Vagina (tissue), 2 donors: ENCODE data around the gene DSC2. TPM values are rescaled to one million over a fixed set of nuclear protein-coding genes. Genes with fewer than 3 reads are reported as not detected.
"Not testable (repeated sequence)": the region's sequence is repeated elsewhere in the genome, so short reads cannot be mapped to it uniquely, and the experiment has no call there.

Experiments
- DNase-seq, 2 donors: peaks; one replicate each; pipeline ENCODE4 v3.0.0-alpha.2; 2017; ENCODE audit errors: extremely low spot score in 2 of 2
- H3K27ac ChIP-seq: fragments of 200-600 bp; sonication (generic); one replicate; pipeline ENCODE4 v1.5.1; 2019
- H3K27me3 ChIP-seq: fragments of 200-600 bp; sonication (generic); one replicate; pipeline ENCODE4 v1.5.1; 2019
- H3K36me3 ChIP-seq, 2 donors: fragments of 200-600 bp; sonication (generic); one replicate each; pipeline ENCODE4 v1.5.1; 2017 to 2019
- H3K4me1 ChIP-seq: fragments of 200-600 bp; sonication (generic); one replicate; pipeline ENCODE4 v1.5.1; 2019
- H3K4me3 ChIP-seq, 2 donors: fragments of 200-600 bp; sonication (generic); 1 replicate in 1 of 2; 2 replicates in 1 of 2; pipeline ENCODE4 v1.5.1; 2016 to 2019
- H3K9me3 ChIP-seq: fragments of 200-600 bp; sonication (generic); one replicate; pipeline ENCODE4 v1.5.1; 2019
- POLR2A ChIP-seq, 2 donors: fragments of 450-650 bp; IDR thresholded peaks; one replicate each; pipeline ENCODE4 v1.6.1; 2017; ENCODE audit warnings: antibody characterized with exemption in 2 of 2, mild to moderate bottlenecking in 2 of 2, moderate library complexity in 2 of 2
- POLR2AphosphoS5 ChIP-seq, 2 donors: sonication (generic); formaldehyde crosslinking; IDR thresholded peaks; one replicate each; pipeline ENCODE4 v1.9.0; 2017; ENCODE audit warnings: antibody characterized with exemption in 2 of 2, mild to moderate bottlenecking in 2 of 2, low read depth in 1 of 2; ENCODE audit not compliant: insufficient read depth in 1 of 2
- intact Hi-C: fragments of 100-400 bp; cut with DNase I; formaldehyde crosslinking; loops from one replicate; pipeline ENCODE4 v1.15.1; 2023
- total RNA-seq: library from RNA; depleted of rRNA; stranded (reverse); fragments of >200 nt; gene quantifications from one replicate; pipeline ENCODE4 v1.2.3, GENCODE V29; 2016
- TF ChIP-seq, protein P1 (sequence below), 3 experiments: fragments of 450-650 bp in 2 of 3; fragments of 200-600 bp in 1 of 3; sonication (generic) in 1 of 3; IDR thresholded peaks; one replicate each; pipeline ENCODE4 v1.5.1; 2017 to 2019; ENCODE audit warnings: antibody characterized with exemption in 3 of 3, mild to moderate bottlenecking in 2 of 3, moderate library complexity in 2 of 3

Gene DSC2
- total RNA-seq, 1 donor from 2014 or later = 108 TPM

DNA sequence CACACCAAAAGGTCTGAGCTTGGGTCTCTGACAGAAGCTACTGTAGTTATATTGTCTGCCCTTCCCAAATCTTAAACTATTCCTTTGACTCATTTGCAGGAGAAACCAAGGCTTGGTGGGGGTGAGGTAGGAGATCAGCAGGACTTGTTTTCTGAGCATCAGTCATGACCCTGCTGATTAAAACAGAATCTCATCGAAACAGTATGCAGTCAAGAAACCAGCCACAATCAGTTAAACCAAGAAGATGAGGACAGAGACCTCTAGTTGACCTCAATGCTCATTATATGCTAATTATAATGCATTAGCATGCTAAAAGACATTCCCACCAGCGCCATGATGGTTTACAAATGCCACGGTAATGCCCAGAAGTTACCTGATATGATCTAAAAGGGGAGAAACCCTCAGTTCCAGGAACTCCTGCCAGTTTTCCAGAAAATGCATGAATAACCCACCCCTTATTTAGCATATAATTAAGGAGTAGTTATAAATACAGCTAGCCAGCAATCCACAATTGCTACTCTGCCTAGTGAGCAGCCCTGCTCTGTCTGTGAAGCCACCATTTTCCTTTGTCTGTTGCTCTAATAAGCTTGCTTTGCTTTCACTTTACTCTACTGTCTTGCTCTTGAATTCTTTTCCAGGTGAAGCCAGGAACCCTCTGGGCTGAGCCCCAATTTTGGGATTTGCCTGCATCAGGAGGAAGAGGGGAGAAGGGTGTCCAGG lies 86.3 kb downstream of the DSC2 start:
- TF ChIP-seq POLR2A (IDR thresholded peaks at IDR 0.05) = no peak
- no peak for TF ChIP-seq POLR2AphosphoS5 (IDR thresholded peaks at IDR 0.05; ENCODE audit: insufficient read depth in 1 of 2, low read depth in 1 of 2)
- TF ChIP-seq, protein P1, sequence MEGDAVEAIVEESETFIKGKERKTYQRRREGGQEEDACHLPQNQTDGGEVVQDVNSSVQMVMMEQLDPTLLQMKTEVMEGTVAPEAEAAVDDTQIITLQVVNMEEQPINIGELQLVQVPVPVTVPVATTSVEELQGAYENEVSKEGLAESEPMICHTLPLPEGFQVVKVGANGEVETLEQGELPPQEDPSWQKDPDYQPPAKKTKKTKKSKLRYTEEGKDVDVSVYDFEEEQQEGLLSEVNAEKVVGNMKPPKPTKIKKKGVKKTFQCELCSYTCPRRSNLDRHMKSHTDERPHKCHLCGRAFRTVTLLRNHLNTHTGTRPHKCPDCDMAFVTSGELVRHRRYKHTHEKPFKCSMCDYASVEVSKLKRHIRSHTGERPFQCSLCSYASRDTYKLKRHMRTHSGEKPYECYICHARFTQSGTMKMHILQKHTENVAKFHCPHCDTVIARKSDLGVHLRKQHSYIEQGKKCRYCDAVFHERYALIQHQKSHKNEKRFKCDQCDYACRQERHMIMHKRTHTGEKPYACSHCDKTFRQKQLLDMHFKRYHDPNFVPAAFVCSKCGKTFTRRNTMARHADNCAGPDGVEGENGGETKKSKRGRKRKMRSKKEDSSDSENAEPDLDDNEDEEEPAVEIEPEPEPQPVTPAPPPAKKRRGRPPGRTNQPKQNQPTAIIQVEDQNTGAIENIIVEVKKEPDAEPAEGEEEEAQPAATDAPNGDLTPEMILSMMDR (IDR thresholded peaks at IDR 0.05) = no peak
- no peak overlapping the region for H3K27ac ChIP-seq
- H3K36me3 ChIP-seq = no peaks in the 10 kb centered on the region
- no peak overlapping the region for H3K4me3 ChIP-seq
- no peaks in the 10 kb centered on the region for H3K9me3 ChIP-seq
- intact Hi-C loops = no loop called here
- H3K4me1 ChIP-seq = no peaks in the 10 kb centered on the region
- DNase-seq = no peak
- H3K27me3 ChIP-seq = no peaks in the 10 kb centered on the region

DNA sequence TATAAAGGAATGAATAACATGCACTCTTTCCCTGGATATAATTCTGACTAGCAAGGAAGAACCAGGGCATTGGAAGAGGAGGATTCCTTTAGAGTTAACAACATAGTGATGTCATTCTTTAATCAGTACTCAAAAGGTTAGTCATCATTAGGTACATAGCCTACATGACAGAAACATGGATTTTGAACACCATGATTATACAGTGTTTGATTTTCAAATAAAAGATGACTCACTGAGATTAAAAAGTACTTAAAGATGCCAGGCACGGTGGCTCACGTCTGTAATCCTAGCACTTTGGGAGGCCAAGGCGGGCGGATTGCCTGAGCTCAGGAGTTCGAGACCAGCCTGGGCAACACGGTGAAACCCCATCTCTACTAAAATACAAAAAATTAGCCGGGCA lies 90.8 kb downstream of the DSC2 start:
- H3K36me3 ChIP-seq, intact Hi-C loops, H3K27me3 ChIP-seq, DNase-seq, H3K27ac ChIP-seq, H3K4me1 ChIP-seq, H3K9me3 ChIP-seq, H3K4me3 ChIP-seq: not testable (repeated sequence)
- peak in 1 of 2 donors; percentile 81 for TF ChIP-seq POLR2AphosphoS5 (IDR thresholded peaks at IDR 0.05; ENCODE audit: insufficient read depth in 1 of 2, low read depth in 1 of 2)

DNA sequence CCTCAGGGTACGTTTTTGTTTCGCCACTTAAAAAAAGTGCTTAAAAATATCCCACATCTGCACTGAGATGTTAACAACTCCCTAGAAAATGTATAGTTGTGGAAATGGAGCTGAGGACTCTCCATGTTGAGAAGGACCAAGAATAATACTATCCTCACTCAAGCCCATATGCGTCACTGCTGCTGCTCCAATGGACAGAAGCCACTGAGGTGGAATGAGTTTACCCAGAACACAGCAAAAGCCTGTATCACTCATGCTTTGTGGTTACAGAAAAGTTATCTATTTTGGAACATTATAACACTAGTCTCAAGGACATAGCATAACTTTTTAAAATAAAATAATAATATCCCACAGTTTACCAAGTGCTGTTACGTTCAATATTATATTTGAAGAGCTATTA lies 91.6 kb downstream of the DSC2 start:
- DNase-seq = no peak
- Histone ChIP-seq H3K36me3 (no peaks in the 10 kb centered on the region), H3K4me1 (no peaks in the 10 kb centered on the region), H3K9me3 (no peaks in the 10 kb centered on the region), H3K27ac (no peak overlapping the region), H3K4me3 (no peak overlapping the region), H3K27me3 (no peaks in the 10 kb centered on the region)
- TF ChIP-seq, protein P1 (IDR thresholded peaks at IDR 0.05) = no peak
- TF ChIP-seq POLR2AphosphoS5 (IDR thresholded peaks at IDR 0.05; ENCODE audit: insufficient read depth in 1 of 2, low read depth in 1 of 2) = no peak
- TF ChIP-seq POLR2A (IDR thresholded peaks at IDR 0.05) = no peak
- intact Hi-C loops = no loop called here

Other genes starting within 250 kb of the DSC2 start
- 176 TPM for gene DSC3, start 59.7 kb downstream of the DSC2 start, total RNA-seq
- 0.49 TPM for gene DSC1, start 60.4 kb upstream of the DSC2 start, total RNA-seq
- gene DSG1, start 215.7 kb upstream of the DSC2 start, total RNA-seq = 122 TPM